Measurements from ENCODE around the gene GRK5. TPM values are rescaled to one million over a fixed set of nuclear protein-coding genes. Genes with fewer than 3 reads are reported as not detected.

GRK5 gene
- total RNA-seq, 2 experiments from 2014 or later: 11.4 to 13.3 TPM

GRCh38 chr10:119339109-119339508, 131.7 kb downstream of the GRK5 start:
- ChIA-PET CTCF (no interaction called here), POLR2A (no interaction called here)

DNA sequence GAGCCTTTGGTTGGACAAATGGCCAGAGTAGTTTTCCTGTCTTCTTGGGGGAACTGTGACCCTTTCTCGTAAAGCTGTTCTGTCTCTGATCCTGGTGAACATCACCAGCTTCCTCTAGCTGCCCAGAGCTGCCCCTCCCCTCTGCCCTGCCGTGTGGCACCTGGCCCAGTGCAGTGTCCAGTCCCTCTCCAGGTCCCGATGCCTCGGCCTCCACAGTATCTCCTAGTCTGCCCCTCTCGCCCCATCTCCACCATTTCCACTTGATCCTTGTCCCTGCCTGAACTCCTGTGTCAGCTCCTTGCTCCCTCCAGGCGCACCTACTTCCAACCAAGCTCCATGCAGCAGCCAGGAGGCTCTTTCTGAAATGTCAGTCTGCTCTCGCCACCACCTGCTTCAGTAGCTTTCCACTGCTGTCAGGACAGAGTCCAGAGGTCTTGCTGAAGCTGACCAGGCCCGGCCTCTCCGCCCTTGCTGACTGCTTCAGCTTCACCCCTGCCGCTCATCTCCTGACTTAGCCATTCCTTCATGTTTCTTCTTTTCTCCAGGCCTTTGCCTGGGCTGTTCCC, 133.6 kb downstream of the GRK5 start:
- ChIA-PET POLR2A (interaction anchor here (0.6 kb wide), 2 partner anchors 140 to 237 kb away, joined by 10 to 13 read pairs; no protein-coding TSS in a partner anchor), CTCF (interaction anchor here (1.1 kb wide), 1 partner anchor 134 kb away, joined by 3 read pairs; no protein-coding TSS in a partner anchor)

- CTCF ChIA-PET: interaction anchor here (1.1 kb wide), 1 partner anchor 135 kb away, joined by 3 read pairs; no protein-coding TSS in a partner anchor
- POLR2A ChIA-PET: interaction anchor here (0.6 kb wide), 1 partner anchor 237 kb away, joined by 10 read pairs; no protein-coding TSS in a partner anchor
Measured at GRCh38 chr10:119341459-119342301, 134.3 kb downstream of the GRK5 start.

- CTCF ChIA-PET: no interaction called here
- POLR2A ChIA-PET: no interaction called here
Measured at GRCh38 chr10:119342335-119342734, 135.0 kb downstream of the GRK5 start.

- CTCF ChIA-PET: no interaction called here
- POLR2A ChIA-PET: no interaction called here
Measured at GRCh38 chr10:119343011-119343601, 135.7 kb downstream of the GRK5 start.

- ChIA-PET POLR2A (no interaction called here), CTCF (no interaction called here)
Measured at GRCh38 chr10:119344381-119344780, 137.0 kb downstream of the GRK5 start.

DNA sequence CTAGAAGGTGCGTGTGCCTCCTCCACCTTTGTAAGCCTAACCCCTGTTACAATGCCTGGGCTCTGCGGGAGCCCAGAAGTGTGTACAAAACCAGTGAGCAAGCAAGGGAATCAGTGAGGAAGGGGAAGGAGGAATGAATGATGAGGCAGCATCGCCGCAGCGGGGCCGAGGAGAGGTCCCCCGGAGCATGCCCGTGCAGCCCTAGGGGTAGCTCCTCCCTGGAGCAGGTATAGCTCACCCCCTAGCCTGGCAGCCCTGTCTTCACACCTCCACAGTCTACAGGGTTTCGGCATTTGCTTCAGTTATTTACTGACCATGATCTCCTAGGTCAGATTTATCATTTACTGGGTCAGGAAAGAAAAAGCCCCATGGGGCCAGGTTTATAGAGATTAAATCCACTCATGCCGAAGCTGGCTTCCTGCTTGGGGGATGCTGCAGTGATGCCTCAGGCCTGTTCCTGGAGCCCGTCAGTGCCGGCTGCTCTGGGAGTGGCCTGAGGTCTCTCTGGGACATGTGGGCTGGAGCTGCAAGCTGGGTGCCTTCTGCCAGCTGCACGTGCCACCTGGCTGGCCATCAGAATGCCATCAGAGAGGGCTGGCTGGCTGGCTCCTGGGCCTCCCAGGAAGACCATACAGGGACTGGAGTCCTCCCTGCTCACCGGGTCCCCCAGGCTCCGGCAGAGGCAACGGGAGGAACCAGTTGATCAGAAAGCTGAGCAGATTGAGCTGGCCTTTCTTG, 138.9 kb downstream of the GRK5 start:
- ChIA-PET CTCF (interaction anchor here (0.6 kb wide), 1 partner anchor 138 kb away, joined by 3 read pairs; no protein-coding TSS in a partner anchor), POLR2A (no interaction called here)

DNA sequence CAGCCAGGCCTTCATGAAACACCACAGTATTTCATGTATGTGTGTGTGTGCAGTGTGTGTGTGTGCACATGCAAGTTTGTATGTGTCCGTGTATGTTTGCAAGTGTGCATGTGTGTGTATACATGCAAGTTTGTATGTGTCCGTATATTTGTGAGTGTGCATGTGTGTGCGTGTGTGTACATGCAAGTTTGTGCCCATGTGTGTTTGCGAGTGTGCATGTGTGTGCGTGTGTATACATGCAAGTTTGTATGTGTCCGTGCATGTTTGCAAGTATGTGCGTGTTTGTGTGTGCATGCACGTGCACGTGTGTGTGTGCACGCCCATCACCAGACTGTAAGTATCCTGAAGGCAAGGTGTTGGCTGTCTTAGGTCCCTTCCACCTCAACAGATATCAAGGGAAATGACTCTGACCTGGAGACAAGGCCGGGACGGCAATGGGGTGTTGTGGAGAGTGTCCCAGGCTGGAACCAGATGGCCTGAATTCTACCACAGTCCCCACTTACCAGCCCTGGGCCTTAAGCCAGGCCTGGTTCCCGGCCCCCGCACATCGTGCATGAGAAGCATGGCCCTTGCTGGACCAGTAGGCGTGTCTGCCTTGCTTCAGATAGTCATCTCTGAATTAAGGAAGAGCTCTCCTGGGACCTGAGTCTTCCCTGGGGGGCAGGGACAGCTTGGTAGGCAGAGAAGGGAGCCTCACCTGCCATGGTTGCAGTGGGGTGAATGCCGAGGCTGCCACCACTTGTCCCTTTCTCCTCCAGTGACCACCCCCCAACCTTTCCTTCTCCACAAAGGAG, 140.0 kb downstream of the GRK5 start:
- CTCF ChIA-PET: no interaction called here
- POLR2A ChIA-PET: no interaction called here

GRCh38 chr10:119348106-119348505, 140.7 kb downstream of the GRK5 start:
- ChIA-PET POLR2A (no interaction called here), CTCF (no interaction called here)

GRCh38 chr10:119348516-119349240, 141.3 kb downstream of the GRK5 start:
- POLR2A ChIA-PET: no interaction called here
- CTCF ChIA-PET: no interaction called here

DNA sequence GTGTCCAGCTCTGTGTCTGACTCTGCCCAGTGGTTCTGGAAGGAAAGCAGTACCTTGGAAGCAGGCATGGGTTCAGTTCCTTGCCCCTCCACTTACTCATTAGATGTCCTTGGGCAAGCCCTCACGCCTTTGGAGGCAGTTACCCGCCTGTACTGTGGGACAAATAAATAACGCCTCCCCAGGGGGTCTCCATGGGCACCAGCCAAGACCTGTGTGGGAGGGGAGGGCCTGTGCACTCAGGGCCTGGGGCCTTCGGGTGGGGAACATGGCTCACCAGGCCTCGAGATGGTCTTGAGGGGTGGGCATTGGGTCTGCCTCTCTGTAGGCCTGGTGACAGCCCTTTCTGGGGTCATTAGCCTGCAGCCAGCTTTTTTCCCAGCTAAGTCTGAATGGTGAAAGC, 142.0 kb downstream of the GRK5 start:
- ChIA-PET CTCF (no interaction called here), POLR2A (no interaction called here)

DNA sequence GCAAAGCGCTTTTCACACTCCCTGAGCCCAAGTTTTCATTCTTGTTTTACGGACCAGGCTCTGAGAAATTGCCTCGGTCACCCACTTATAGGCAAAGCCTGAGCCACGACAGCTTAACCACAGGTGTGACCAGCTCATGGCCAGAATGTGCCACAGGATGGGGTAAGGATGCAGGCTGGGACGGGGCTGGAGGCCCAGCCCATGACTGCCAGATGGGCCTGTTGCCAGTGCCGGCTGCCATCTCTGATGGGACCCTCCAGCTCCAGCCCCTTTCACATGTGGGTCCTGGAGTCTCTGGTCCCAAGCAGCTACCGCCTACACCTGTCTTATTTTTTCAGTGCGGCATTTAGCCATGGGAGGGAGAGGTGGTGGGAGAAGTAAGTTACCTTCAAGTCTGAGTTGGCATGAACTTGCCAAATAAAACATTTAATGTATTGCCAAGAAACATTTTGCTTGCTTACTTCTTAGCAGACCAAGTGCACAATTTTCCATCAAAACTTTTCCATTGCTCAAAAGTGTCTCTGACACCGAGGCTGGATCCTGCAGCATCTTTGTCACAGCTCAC, 142.6 kb downstream of the GRK5 start:
- ChIA-PET CTCF (no interaction called here), POLR2A (no interaction called here)

DNA sequence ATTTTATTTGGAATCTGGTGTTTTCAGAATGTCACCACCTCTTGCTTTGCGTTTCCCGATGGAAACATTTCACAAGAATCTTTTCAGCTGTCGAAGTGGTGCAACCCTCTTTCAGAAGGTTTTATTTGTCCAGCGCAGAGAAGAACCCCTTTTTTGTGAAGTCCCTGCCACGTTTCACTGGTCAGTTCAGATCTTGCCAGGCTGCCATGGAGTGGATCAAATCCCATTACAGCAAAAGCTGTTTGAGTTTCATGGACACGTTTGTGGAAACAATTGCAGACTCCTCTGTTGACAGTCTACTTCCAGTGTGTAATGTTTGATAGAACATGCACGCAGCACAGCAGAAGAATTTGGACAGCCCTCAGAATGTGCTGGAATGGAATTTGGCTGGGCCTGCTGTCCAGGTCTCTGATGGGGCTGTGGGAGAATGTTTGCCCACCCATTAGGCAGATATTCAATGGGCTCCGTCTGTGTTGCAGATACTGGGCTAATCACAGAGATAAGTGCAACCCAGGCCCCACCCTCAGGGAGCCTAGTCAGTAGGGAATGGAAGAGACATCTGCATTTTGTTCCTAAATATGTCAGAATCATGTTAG, 143.2 kb downstream of the GRK5 start:
- CTCF ChIA-PET: no interaction called here

GRCh38 chr10:119351189-119351588, 143.8 kb downstream of the GRK5 start:
- ChIA-PET CTCF (no interaction called here), POLR2A (no interaction called here)

More for the DNA sequence above, 143.2 kb downstream of the GRK5 start:
- POLR2A ChIA-PET: no interaction called here

DNA sequence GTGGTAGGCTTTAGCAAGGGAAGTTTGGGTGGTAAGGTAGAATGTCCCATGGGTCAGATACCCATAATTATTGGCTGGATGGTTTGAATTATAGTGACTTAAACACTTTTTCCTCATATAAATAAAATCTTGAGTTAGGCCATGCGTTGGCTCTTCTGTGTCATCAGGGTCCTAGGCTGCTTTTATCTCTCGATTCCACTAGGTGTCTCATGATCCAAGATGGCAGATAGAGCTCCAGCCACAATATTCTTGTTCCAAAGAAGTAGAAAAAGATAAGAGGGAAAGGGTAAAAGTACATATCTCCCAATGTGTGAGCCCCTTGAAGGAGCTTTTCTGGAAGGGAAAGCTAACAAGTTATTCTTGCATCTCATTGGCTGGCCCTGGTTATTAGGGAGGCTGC, 144.7 kb downstream of the GRK5 start:
- CTCF ChIA-PET: no interaction called here

DNA sequence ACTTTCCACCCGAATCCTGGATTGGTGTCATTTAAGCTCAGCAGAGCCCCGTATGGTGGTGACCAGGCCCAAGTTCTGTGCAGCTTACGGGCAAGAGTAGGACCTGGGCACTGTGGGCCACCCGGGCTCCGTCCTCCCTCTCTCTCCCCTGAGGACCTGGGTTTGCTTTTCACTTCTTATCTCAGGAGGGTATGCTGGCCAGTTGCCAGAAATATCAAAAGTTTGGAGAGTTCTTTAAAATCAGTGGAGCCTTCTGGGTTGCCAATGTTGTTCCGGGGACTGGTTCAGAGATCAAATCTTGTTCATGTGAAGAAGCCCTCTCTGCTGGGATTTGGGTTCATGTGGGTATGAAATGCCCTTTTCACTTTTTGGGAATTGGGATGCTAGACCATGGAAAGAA, 145.4 kb downstream of the GRK5 start:
- ChIA-PET CTCF (no interaction called here), POLR2A (no interaction called here)

More for the DNA sequence above, 144.7 kb downstream of the GRK5 start:
- POLR2A ChIA-PET: no interaction called here

DNA sequence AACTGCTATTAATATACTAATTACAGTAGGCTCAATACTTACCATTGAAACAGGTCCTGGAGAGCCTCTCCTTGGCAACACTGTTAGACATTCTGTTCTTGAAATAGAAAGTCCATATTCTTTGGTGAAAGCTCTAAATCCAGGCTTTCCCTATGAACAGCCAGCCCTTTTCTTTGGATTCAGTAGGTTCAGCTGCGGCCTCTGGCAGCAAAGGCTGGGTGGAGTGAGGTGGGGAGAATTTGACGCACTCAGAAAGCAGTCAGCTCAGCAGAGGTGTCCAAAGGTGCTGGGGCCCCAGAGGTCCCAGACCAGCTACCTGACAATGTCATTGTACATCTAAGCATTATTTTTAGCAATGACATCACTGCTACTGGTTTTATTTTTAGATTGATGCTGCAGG, 146.1 kb downstream of the GRK5 start:
- POLR2A ChIA-PET: no interaction called here
- CTCF ChIA-PET: interaction anchor here (0.5 kb wide), 1 partner anchor 66 kb away, joined by 3 read pairs; no protein-coding TSS in a partner anchor

GRCh38 chr10:119355930-119356329, 148.6 kb downstream of the GRK5 start:
- CTCF ChIA-PET: no interaction called here
- POLR2A ChIA-PET: no interaction called here

Measured in activated CD8-positive, alpha-beta memory T cell treated with anti-CD3 and anti-CD28 coated beads for 36 hours (primary cell).